Muscle layer of colon (tissue), 2 donors: Measurements from ENCODE around the gene ZFYVE16.

Experiments used
- H3K27ac ChIP-seq: one replicate; pipeline ENCODE4 v1.7.0; 2013; ENCODE audit warnings: low read depth, mild to moderate bottlenecking, low read length, moderate library complexity
- H3K27me3 ChIP-seq, 2 donors: one replicate each; pipeline ENCODE4 v1.7.0; 2013; ENCODE audit warnings: low read length in 2 of 2, mild to moderate bottlenecking in 2 of 2; ENCODE audit not compliant: insufficient read depth in 2 of 2, control insufficient read depth in 1 of 2
- H3K36me3 ChIP-seq: one replicate; pipeline ENCODE4 v1.7.0; 2013; ENCODE audit warnings: mild to moderate bottlenecking, low read length; ENCODE audit not compliant: insufficient read depth
- H3K4me1 ChIP-seq: one replicate; pipeline ENCODE4 v1.7.0; 2013; ENCODE audit warnings: mild to moderate bottlenecking, low read length; ENCODE audit not compliant: insufficient read depth
- H3K4me3 ChIP-seq, 2 donors: one replicate each; pipeline ENCODE4 v1.7.0; 2013; ENCODE audit warnings: low read length in 2 of 2, low read depth in 1 of 2, mild to moderate bottlenecking in 1 of 2, moderate library complexity in 1 of 2
- H3K9ac ChIP-seq: one replicate; pipeline ENCODE4 v1.7.0; 2013; ENCODE audit warnings: low read length
- H3K9me3 ChIP-seq: one replicate; pipeline ENCODE4 v1.7.0; 2013; ENCODE audit warnings: mild to moderate bottlenecking, low read length
- donor health status: abdominal sarcoma.
- donor health status: Adenocarcinoma of cecum.

ZFYVE16 gene

DNA sequence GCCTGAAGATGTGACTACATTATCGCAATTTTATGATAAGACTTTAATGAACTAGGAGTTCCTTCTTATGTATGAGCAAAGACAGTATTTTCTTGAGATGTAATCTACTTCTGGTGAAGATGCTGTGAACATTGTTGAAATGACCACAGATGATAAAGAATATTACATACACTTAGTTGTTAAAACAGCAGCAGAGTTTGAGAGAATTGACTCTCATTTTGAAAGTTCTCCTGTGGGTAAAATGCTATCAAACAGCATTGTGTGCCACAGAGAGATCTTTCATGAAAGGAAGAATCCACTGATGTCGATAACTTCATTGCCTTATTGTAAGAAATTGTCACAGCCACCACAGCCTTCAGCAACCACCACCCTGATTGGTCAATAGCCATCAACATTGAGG is 88.0 kb downstream of the ZFYVE16 start:
- Histone ChIP-seq H3K9ac (no peak overlapping the region), H3K9me3 (no peaks in the 10 kb centered on the region), H3K27me3 (no peaks in the 10 kb centered on the region), H3K4me3 (no peak overlapping the region), H3K27ac (no peak overlapping the region), H3K36me3 (no peaks in the 10 kb centered on the region), H3K4me1 (no peaks in the 10 kb centered on the region)

DNA sequence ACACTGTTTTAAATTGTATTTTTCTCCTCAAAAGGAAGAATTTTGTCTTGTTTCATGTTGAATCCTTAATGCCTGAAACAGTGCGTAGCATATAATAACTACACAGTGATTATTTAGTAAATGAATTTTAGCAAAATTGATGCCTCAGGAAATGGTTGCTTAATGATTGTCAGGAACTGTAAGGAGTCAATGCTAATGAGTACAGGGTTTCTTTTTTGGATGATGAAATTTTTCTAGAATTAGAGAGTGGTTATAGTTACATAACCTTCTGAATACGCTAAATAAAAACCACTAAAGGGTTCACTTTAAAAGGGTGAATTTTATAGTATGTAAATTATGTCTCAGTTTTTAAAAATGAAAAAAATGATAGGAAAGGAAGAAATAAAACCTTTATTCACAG is 94.9 kb downstream of the ZFYVE16 start:
- H3K27ac ChIP-seq: no peak overlapping the region
- H3K4me3 ChIP-seq: no peak overlapping the region
- no peaks in the 10 kb centered on the region for H3K4me1 ChIP-seq
- no peaks in the 10 kb centered on the region for H3K27me3 ChIP-seq
- H3K36me3 ChIP-seq: no peaks in the 10 kb centered on the region
- H3K9ac ChIP-seq: no peak overlapping the region
- no peaks in the 10 kb centered on the region for H3K9me3 ChIP-seq

DNA sequence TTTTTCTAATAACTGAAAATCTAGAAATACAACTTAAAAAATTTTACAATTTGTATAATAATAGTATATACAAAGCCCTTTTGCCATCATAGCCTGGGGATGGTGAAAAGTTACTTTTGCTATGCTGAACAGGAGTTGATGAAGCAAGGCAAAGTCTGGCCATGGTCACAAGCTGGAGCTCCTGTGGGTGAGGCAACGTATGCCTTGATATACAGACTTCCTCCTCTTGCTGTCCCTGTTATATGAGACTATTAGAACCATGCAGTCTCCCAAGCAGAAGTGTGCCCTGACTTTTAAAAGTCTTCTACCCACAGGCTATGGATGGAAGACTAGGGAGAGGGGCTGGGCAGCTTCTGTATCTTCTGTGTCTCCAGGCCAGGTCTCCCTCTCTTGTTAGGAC is 95.8 kb downstream of the ZFYVE16 start:
- Histone ChIP-seq H3K4me1 (no peaks in the 10 kb centered on the region), H3K27me3 (no peaks in the 10 kb centered on the region), H3K36me3 (no peaks in the 10 kb centered on the region), H3K4me3 (no peak overlapping the region), H3K9me3 (no peaks in the 10 kb centered on the region), H3K27ac (no peak overlapping the region), H3K9ac (no peak overlapping the region)

DNA sequence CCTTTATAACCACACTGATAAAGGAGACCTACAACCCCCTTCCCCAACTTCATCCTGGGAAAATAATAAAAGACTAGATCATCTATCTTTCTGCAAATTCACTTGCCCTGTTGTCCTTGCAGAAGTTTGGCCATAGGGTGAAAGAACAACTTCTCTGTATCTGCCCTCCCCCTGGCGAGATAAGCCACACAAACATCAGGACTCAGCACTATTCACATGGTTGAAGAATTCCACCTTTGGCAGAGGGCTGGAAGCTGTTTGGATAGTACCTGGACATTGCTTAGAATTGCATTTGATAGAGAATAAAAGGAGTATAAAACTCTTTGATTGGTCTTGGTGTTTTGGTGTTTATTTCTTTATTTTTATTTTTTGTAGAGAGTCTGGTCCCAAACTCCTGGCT is 97.0 kb downstream of the ZFYVE16 start:
- Histone ChIP-seq H3K9ac (no peak overlapping the region), H3K27me3 (no peaks in the 10 kb centered on the region), H3K4me1 (no peaks in the 10 kb centered on the region), H3K27ac (no peak overlapping the region), H3K4me3 (no peak overlapping the region), H3K36me3 (no peaks in the 10 kb centered on the region), H3K9me3 (no peaks in the 10 kb centered on the region)

DNA sequence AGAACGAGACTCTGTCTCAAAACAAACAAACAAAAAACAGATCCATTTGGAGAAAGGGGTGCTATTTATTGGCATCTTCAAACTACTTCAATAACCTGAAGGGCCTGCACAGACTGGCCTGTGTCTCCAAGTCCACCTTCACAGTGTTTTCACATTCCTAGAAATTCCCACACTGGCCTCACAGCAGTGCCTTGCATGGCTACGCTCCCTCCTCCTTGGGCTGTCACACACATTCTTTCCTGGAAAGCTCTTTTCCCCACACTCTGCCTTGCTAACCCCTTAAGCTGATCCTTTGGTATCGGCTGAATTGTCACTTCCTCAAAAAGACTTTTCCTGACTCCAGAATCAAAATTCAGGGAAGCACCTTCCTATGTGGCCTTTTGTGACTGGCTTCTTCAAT is 99.8 kb downstream of the ZFYVE16 start:
- H3K4me1 ChIP-seq: no peaks in the 10 kb centered on the region
- no peak overlapping the region for H3K9ac ChIP-seq
- no peaks in the 10 kb centered on the region for H3K27me3 ChIP-seq
- H3K4me3 ChIP-seq: no peak overlapping the region
- H3K36me3 ChIP-seq: no peaks in the 10 kb centered on the region
- H3K9me3 ChIP-seq: no peaks in the 10 kb centered on the region
- no peak overlapping the region for H3K27ac ChIP-seq

DNA sequence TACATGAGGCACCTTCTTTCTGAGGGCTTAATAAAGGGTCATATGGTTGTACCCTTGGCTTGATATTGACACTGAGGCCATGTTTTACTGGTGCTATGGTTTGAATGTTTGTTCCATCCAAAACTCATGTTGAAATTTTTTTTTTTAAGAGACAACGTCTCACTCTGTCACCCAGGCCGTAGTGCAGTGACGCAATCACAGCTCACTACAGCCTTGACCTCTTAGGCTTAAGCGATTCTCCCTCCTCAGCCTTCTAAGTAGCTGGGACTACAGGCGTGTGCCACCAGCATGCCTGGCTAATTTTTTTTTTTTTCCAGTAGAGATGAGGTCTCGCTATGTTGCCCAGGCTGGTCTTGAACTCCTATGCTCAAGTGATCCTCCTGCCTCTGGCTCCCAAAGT is 101.0 kb downstream of the ZFYVE16 start:
- H3K27me3 ChIP-seq: no peaks in the 10 kb centered on the region
- no peaks in the 10 kb centered on the region for H3K36me3 ChIP-seq
- no peaks in the 10 kb centered on the region for H3K4me1 ChIP-seq
- H3K9me3 ChIP-seq: no peaks in the 10 kb centered on the region
- no peak overlapping the region for H3K27ac ChIP-seq
- no peak overlapping the region for H3K4me3 ChIP-seq
- no peak overlapping the region for H3K9ac ChIP-seq

DNA sequence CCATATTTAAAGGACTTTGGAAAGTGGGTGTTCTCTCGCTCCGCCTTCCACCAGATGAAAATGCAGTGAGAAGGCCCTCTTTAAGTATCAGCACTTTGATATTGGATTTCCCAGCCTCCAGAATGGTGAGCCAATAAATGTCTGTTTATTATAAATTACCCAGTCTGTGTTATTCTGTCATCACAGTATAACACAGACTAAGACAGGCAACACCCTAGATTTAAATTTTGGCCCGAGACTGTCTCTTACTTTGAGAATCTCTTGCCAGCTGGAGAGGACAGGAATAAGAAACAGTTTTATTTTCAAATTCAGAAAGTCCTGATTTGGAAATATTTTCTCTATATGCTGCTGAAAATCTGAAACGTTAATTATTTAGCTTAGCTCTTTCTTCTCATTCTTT is 101.5 kb downstream of the ZFYVE16 start:
- H3K27me3 ChIP-seq: no peaks in the 10 kb centered on the region
- no peaks in the 10 kb centered on the region for H3K36me3 ChIP-seq
- H3K9me3 ChIP-seq: no peaks in the 10 kb centered on the region
- no peak overlapping the region for H3K9ac ChIP-seq
- no peak overlapping the region for H3K4me3 ChIP-seq
- no peaks in the 10 kb centered on the region for H3K4me1 ChIP-seq
- H3K27ac ChIP-seq: no peak overlapping the region

DNA sequence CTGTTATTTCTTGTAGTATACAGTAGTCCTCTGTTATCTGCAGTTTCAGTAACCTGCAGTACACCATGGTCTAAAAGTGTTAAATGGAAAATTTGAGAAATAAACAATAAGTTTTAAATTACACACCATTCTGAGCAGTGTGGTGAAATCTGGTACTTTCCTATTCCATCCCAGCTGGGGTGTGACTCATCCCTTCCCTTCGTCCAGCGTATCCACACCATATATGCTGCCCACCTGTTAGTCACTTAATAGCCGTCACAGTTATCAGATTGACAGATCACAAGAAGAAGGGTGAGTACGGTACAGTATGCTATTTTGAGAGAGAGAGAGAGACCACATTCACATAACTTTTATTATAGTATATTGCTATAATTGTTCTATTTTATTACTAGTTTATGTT is 109.0 kb downstream of the ZFYVE16 start:
- Histone ChIP-seq H3K4me1 (no peaks in the 10 kb centered on the region), H3K9me3 (no peaks in the 10 kb centered on the region), H3K27me3 (no peaks in the 10 kb centered on the region), H3K36me3 (no peaks in the 10 kb centered on the region), H3K27ac (no peak overlapping the region), H3K9ac (no peak overlapping the region), H3K4me3 (no peak overlapping the region)
